Astrocyte (in vitro differentiated cells and primary cell): Measurements from ENCODE around the gene NMNAT3. TPM values are rescaled to one million over a fixed set of nuclear protein-coding genes. Genes with fewer than 3 reads are reported as not detected.

ENCODE experiments used
- DNase-seq: peaks from one replicate; pipeline ENCODE4 v3.0.0-alpha.2; 2010; ENCODE audit warnings: low read depth
- FAIRE-seq: peaks from 2 replicates; lab custom pipeline; 2011; peaks lifted over from hg19 to GRCh38; lab: Jason Lieb, UNC
- H2AFZ ChIP-seq: 2 replicates; pipeline ENCODE4 v1.6.0; 2012; ENCODE audit warnings: low read depth, low read length, inconsistent platforms
- H3K27ac ChIP-seq: 2 replicates; pipeline ENCODE4 v1.5.1; 2011; ENCODE audit warnings: low read depth, low read length, inconsistent platforms
- H3K27me3 ChIP-seq: 2 replicates; pipeline ENCODE4 v1.6.0; 2011; ENCODE audit warnings: low read length, inconsistent platforms; ENCODE audit not compliant: insufficient read depth
- H3K36me3 ChIP-seq: 2 replicates; pipeline ENCODE4 v1.5.1; 2011; ENCODE audit warnings: low read length, inconsistent platforms; ENCODE audit not compliant: insufficient read depth
- H3K4me1 ChIP-seq: 2 replicates; pipeline ENCODE4 v1.5.1; 2011; ENCODE audit warnings: low read length, inconsistent platforms; ENCODE audit not compliant: insufficient read depth
- H3K4me2 ChIP-seq: 2 replicates; pipeline ENCODE4 v1.6.0; 2012; ENCODE audit warnings: low read length, inconsistent platforms
- H3K4me3 ChIP-seq: 2 replicates; pipeline ENCODE4 v1.5.1; 2011; ENCODE audit warnings: low read depth, mild to moderate bottlenecking, low read length, inconsistent platforms; ENCODE audit not compliant: insufficient read depth
- H3K79me2 ChIP-seq: 2 replicates; pipeline ENCODE4 v1.6.0; 2012; ENCODE audit warnings: mild to moderate bottlenecking, low read length, inconsistent platforms; ENCODE audit not compliant: insufficient read depth
- H3K9ac ChIP-seq: 2 replicates; pipeline ENCODE4 v1.6.0; 2012; ENCODE audit warnings: mild to moderate bottlenecking, low read length, inconsistent platforms
- H3K9me3 ChIP-seq: 2 replicates; pipeline ENCODE4 v1.5.1; 2012; ENCODE audit warnings: low read depth, mild to moderate bottlenecking, low read length, inconsistent platforms; ENCODE audit not compliant: insufficient read depth
- H4K20me1 ChIP-seq: 2 replicates; pipeline ENCODE4 v1.6.0; 2012; ENCODE audit warnings: low read length, inconsistent platforms; ENCODE audit not compliant: insufficient read depth
- H3K27ac Mint-ChIP-seq: one replicate; pipeline ENCODE4 v1.8.0; 2021; ENCODE audit warnings: mild to moderate bottlenecking, mixed read lengths; ENCODE audit not compliant: unreplicated experiment
- H3K27me3 Mint-ChIP-seq: one replicate; pipeline ENCODE4 v1.8.0; 2021; ENCODE audit warnings: low read depth, mixed read lengths; ENCODE audit not compliant: unreplicated experiment
- H3K36me3 Mint-ChIP-seq: one replicate; pipeline ENCODE4 v1.8.0; 2021; ENCODE audit warnings: low read depth, mixed read lengths; ENCODE audit not compliant: unreplicated experiment
- H3K4me1 Mint-ChIP-seq: one replicate; pipeline ENCODE4 v1.8.0; 2021; ENCODE audit warnings: low read depth, mixed read lengths; ENCODE audit not compliant: unreplicated experiment
- H3K4me3 Mint-ChIP-seq: one replicate; pipeline ENCODE4 v1.8.0; 2021; ENCODE audit warnings: mild to moderate bottlenecking, moderate library complexity, mixed read lengths; ENCODE audit not compliant: unreplicated experiment
- H3K9me3 Mint-ChIP-seq: one replicate; pipeline ENCODE4 v1.8.0; 2021; ENCODE audit warnings: mild to moderate bottlenecking, mixed read lengths; ENCODE audit not compliant: unreplicated experiment
- EZH2 ChIP-seq: IDR thresholded peaks from 2 replicates; pipeline ENCODE4 v1.6.1; 2012; ENCODE audit warnings: mild to moderate bottlenecking, low read length, inconsistent platforms; ENCODE audit not compliant: insufficient read depth
- total RNA-seq: library from RNA; stranded (reverse); gene quantifications from 2 replicates; pipeline ENCODE4 v1.2.1, GENCODE V29; 2021
- TF ChIP-seq, protein P1 (sequence below): IDR thresholded peaks from 2 replicates; pipeline ENCODE4 v1.5.1; 2011; ENCODE audit warnings: low read depth, mild to moderate bottlenecking, inconsistent platforms, low read length, moderate library complexity; ENCODE audit not compliant: insufficient read depth

Gene NMNAT3
- total RNA-seq, 1 donor from 2014 or later, result 1.3 TPM

GRCh38 chr3:139642996-139643395 is 34.8 kb downstream of the NMNAT3 start:
- Mint-ChIP-seq H3K27me3 (peaks cover 10% of the 10 kb centered on the region), H3K36me3 (no peaks in the 10 kb centered on the region)

GRCh38 chr3:139640456-139640855 is 37.3 kb downstream of the NMNAT3 start:
- Histone ChIP-seq H3K4me1 (no peaks in the 10 kb centered on the region), H3K4me3 (no peak overlapping the region), H4K20me1 (no peaks in the 10 kb centered on the region), H3K79me2 (no peaks in the 10 kb centered on the region), H3K27me3 (no peaks in the 10 kb centered on the region), H2AFZ (no peak overlapping the region), H3K9me3 (no peaks in the 10 kb centered on the region), H3K9ac (no peak overlapping the region), H3K4me2 (no peak overlapping the region), H3K36me3 (no peaks in the 10 kb centered on the region), H3K27ac (no peak overlapping the region)
- Mint-ChIP-seq H3K4me1 (peaks cover 15% of the 10 kb centered on the region), H3K4me3 (no peak overlapping the region), H3K27ac (no peak overlapping the region), H3K27me3 (peaks cover 12% of the 10 kb centered on the region), H3K36me3 (no peaks in the 10 kb centered on the region), H3K9me3 (no peaks in the 10 kb centered on the region)
- DNase-seq, result no peak
- TF ChIP-seq EZH2, result no peak
- TF ChIP-seq, protein P1, sequence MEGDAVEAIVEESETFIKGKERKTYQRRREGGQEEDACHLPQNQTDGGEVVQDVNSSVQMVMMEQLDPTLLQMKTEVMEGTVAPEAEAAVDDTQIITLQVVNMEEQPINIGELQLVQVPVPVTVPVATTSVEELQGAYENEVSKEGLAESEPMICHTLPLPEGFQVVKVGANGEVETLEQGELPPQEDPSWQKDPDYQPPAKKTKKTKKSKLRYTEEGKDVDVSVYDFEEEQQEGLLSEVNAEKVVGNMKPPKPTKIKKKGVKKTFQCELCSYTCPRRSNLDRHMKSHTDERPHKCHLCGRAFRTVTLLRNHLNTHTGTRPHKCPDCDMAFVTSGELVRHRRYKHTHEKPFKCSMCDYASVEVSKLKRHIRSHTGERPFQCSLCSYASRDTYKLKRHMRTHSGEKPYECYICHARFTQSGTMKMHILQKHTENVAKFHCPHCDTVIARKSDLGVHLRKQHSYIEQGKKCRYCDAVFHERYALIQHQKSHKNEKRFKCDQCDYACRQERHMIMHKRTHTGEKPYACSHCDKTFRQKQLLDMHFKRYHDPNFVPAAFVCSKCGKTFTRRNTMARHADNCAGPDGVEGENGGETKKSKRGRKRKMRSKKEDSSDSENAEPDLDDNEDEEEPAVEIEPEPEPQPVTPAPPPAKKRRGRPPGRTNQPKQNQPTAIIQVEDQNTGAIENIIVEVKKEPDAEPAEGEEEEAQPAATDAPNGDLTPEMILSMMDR, result no peak
- no peak for FAIRE-seq

More at GRCh38 chr3:139642996-139643395, 34.8 kb downstream of the NMNAT3 start:
- no peaks in the 10 kb centered on the region for H3K79me2 ChIP-seq
- no peak overlapping the region for H3K4me2 ChIP-seq
- no peak for FAIRE-seq
- H3K4me3 ChIP-seq, result no peak overlapping the region
- Mint-ChIP-seq H3K4me3 (no peak overlapping the region), H3K4me1 (peaks cover 15% of the 10 kb centered on the region), H3K9me3 (no peaks in the 10 kb centered on the region), H3K27ac (peak overlapping the region; percentile 86)
- H3K27me3 ChIP-seq, result no peaks in the 10 kb centered on the region
- no peak overlapping the region for H3K9ac ChIP-seq
- H4K20me1 ChIP-seq, result no peaks in the 10 kb centered on the region
- no peak overlapping the region for H3K27ac ChIP-seq
- H3K4me1 ChIP-seq, result no peaks in the 10 kb centered on the region
- H3K9me3 ChIP-seq, result no peaks in the 10 kb centered on the region
- TF ChIP-seq, protein P1, result no peak
- no peak for TF ChIP-seq EZH2
- H2AFZ ChIP-seq, result no peak overlapping the region
- peak; percentile 21 for DNase-seq
- H3K36me3 ChIP-seq, result no peaks in the 10 kb centered on the region

DNA sequence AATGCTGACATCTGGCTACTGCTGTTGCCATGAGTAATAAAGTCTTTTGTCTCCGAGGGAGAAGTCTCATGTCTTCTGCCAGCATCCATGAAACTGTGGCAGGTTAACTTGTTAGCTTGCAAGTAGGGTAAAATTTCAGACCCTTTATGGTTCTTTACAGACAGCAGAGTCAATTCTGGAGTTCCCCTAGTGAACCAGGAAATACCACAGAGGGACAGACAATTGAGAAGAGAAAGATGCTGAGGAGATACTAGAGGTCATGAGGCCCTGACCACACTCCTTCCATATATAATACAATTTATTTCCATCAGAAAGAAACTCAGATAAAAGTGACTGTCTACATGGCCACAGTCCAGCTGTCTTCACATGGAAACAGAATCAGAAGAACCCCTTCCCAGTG is 38.1 kb downstream of the NMNAT3 start:
- no peak overlapping the region for H3K4me3 Mint-ChIP-seq
- H3K9ac ChIP-seq, result no peak overlapping the region
- peaks cover 18% of the 10 kb centered on the region for H3K27me3 Mint-ChIP-seq
- no peak for DNase-seq
- H3K9me3 ChIP-seq, result no peaks in the 10 kb centered on the region
- H3K36me3 Mint-ChIP-seq, result no peaks in the 10 kb centered on the region
- peaks cover 15% of the 10 kb centered on the region for H3K4me1 Mint-ChIP-seq
- H3K4me3 ChIP-seq, result no peak overlapping the region
- no peaks in the 10 kb centered on the region for H3K36me3 ChIP-seq
- TF ChIP-seq EZH2, result no peak
- TF ChIP-seq, protein P1, result no peak
- H3K4me1 ChIP-seq, result no peaks in the 10 kb centered on the region
- no peak for FAIRE-seq
- no peaks in the 10 kb centered on the region for H3K79me2 ChIP-seq
- H4K20me1 ChIP-seq, result no peaks in the 10 kb centered on the region
- no peaks in the 10 kb centered on the region for H3K9me3 Mint-ChIP-seq
- no peak overlapping the region for H3K4me2 ChIP-seq
- H2AFZ ChIP-seq, result no peak overlapping the region
- H3K27ac ChIP-seq, result no peak overlapping the region
- no peak overlapping the region for H3K27ac Mint-ChIP-seq
- no peaks in the 10 kb centered on the region for H3K27me3 ChIP-seq
